Measurements from ENCODE around the gene LRRC56. TPM values are rescaled to one million over a fixed set of nuclear protein-coding genes. Genes with fewer than 3 reads are reported as not detected.

Gene LRRC56
- total and polyA plus RNA-seq, 2 of the 13 experiments (the other 11 are each of a cell fraction or from before 2014, with no cell fraction given): 0.11 to 0.29 TPM

DNA sequence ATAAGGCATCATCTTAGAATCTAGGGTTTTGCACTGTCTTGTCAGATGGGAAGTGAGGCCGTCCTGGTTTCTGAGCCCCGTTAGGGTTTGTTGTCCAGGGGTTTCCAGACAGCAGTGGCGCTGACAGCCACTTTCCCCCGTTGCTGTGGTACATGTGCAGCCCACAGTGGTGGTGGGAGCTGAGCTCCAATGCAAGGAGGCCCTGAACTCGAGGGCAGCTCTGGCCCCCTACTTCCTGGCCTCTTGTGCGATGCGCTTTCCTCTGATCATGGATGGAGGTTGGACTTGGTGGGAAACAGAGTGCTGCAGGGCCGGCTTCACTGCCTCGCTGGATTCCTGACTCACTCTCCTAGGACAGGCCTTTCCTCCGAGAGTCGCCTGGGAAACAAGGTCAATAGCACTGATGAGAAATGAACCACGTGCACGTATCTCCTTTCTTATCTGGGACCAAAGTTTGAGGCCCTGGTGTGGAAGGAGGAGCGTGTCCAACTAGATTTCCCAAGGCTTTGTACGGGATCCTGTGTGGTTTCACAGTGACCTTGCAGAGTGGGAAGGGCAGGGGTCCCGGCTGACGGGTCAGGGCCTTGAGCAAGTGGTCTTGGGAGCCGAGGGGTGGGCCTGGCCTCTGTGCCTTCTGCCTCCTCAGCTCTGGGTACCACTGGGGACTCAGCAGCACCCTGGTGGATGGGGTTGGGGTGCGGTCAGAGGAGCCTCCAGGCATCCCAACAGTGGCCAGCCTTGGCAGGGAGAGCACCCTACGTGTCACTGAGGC lies 42.7 kb downstream of the LRRC56 start (continued):
- TF ChIP-seq, protein P1, sequence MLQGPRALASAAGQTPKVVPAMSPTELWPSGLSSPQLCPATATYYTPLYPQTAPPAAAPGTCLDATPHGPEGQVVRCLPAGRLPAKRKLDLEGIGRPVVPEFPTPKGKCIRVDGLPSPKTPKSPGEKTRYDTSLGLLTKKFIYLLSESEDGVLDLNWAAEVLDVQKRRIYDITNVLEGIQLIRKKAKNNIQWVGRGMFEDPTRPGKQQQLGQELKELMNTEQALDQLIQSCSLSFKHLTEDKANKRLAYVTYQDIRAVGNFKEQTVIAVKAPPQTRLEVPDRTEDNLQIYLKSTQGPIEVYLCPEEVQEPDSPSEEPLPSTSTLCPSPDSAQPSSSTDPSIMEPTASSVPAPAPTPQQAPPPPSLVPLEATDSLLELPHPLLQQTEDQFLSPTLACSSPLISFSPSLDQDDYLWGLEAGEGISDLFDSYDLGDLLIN (CRISPR knock-in tag; IDR thresholded peaks at IDR 0.05; ENCODE audit: borderline replicate concordance): no peak
- TF ChIP-seq, protein P2, sequence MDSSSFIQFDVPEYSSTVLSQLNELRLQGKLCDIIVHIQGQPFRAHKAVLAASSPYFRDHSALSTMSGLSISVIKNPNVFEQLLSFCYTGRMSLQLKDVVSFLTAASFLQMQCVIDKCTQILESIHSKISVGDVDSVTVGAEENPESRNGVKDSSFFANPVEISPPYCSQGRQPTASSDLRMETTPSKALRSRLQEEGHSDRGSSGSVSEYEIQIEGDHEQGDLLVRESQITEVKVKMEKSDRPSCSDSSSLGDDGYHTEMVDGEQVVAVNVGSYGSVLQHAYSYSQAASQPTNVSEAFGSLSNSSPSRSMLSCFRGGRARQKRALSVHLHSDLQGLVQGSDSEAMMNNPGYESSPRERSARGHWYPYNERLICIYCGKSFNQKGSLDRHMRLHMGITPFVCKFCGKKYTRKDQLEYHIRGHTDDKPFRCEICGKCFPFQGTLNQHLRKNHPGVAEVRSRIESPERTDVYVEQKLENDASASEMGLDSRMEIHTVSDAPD (CRISPR knock-in tag; IDR thresholded peaks at IDR 0.05): no peak
- no peak for TF ChIP-seq ZNF329 (CRISPR knock-in tag; IDR thresholded peaks at IDR 0.05; ENCODE audit: low read depth)
- TF ChIP-seq ZNF746 (CRISPR knock-in tag; IDR thresholded peaks at IDR 0.05): no peak
- no peak for TF ChIP-seq NRL (CRISPR knock-in tag; IDR thresholded peaks at IDR 0.05; ENCODE audit: borderline replicate concordance)
- TF ChIP-seq, protein P3, sequence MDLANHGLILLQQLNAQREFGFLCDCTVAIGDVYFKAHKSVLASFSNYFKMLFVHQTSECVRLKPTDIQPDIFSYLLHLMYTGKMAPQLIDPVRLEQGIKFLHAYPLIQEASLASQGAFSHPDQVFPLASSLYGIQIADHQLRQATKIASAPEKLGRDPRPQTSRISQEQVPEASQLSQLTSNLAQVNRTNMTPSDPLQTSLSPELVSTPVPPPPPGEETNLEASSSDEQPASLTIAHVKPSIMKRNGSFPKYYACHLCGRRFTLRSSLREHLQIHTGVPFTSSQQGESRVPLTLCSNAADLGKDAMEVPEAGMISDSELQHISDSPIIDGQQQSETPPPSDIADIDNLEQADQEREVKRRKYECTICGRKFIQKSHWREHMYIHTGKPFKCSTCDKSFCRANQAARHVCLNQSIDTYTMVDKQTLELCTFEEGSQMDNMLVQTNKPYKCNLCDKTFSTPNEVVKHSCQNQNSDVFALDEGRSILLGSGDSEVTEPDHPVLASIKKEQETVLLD (CRISPR knock-in tag; IDR thresholded peaks at IDR 0.05; ENCODE audit: low read depth): no peak
- TF ChIP-seq, protein P4, sequence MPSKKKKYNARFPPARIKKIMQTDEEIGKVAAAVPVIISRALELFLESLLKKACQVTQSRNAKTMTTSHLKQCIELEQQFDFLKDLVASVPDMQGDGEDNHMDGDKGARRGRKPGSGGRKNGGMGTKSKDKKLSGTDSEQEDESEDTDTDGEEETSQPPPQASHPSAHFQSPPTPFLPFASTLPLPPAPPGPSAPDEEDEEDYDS (CRISPR knock-in tag; IDR thresholded peaks at IDR 0.05): peak; percentile 16; the same call in 1 of the 2 replicates
- no peak for TF ChIP-seq ZNF20 (CRISPR knock-in tag; IDR thresholded peaks at IDR 0.05)
- TF ChIP-seq ZBTB7B (CRISPR knock-in tag; IDR thresholded peaks at IDR 0.05): peak; percentile 59; the same call in 1 of the 2 replicates
- TF ChIP-seq ZNF720 (CRISPR knock-in tag; IDR thresholded peaks at IDR 0.05): no peak
- TF ChIP-seq, protein P5, sequence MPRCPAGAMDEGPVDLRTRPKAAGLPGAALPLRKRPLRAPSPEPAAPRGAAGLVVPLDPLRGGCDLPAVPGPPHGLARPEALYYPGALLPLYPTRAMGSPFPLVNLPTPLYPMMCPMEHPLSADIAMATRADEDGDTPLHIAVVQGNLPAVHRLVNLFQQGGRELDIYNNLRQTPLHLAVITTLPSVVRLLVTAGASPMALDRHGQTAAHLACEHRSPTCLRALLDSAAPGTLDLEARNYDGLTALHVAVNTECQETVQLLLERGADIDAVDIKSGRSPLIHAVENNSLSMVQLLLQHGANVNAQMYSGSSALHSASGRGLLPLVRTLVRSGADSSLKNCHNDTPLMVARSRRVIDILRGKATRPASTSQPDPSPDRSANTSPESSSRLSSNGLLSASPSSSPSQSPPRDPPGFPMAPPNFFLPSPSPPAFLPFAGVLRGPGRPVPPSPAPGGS (CRISPR knock-in tag; IDR thresholded peaks at IDR 0.05): no peak
- TF ChIP-seq, protein P6, sequence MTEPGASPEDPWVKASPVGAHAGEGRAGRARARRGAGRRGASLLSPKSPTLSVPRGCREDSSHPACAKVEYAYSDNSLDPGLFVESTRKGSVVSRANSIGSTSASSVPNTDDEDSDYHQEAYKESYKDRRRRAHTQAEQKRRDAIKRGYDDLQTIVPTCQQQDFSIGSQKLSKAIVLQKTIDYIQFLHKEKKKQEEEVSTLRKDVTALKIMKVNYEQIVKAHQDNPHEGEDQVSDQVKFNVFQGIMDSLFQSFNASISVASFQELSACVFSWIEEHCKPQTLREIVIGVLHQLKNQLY (CRISPR knock-in tag; IDR thresholded peaks at IDR 0.05): peak; percentile 79
- no peak for TF ChIP-seq ZNF878 (CRISPR knock-in tag; IDR thresholded peaks at IDR 0.05)
- TF ChIP-seq, protein P7, sequence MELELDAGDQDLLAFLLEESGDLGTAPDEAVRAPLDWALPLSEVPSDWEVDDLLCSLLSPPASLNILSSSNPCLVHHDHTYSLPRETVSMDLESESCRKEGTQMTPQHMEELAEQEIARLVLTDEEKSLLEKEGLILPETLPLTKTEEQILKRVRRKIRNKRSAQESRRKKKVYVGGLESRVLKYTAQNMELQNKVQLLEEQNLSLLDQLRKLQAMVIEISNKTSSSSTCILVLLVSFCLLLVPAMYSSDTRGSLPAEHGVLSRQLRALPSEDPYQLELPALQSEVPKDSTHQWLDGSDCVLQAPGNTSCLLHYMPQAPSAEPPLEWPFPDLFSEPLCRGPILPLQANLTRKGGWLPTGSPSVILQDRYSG (CRISPR knock-in tag; IDR thresholded peaks at IDR 0.05): no peak
- no peak for TF ChIP-seq ZNF207 (IDR thresholded peaks at IDR 0.05; ENCODE audit: borderline replicate concordance)
- TF ChIP-seq FOXO1 (CRISPR knock-in tag; IDR thresholded peaks at IDR 0.05): no peak; the same call in 1 of the 2 replicates
- TF ChIP-seq IKZF1 (IDR thresholded peaks at IDR 0.05): no peak
- no peak for TF ChIP-seq TOPORS (CRISPR knock-in tag; IDR thresholded peaks at IDR 0.05)
